Activated naive CD4-positive, alpha-beta T cell treated with anti-CD3 and anti-CD28 coated beads, Interleukin-2, amount 50 U/mL, for 24 hours (primary cell): ENCODE measurements around the gene CMIP.
A peak's percentile ranks its signal among the peaks of the same experiment; 100 is the strongest.
"Not testable (repeated sequence)": the region's sequence is repeated elsewhere in the genome, so short reads cannot be mapped to it uniquely, and the experiment has no call there.

Source experiments
- H3K27ac Mint-ChIP-seq: one replicate; pipeline ENCODE4 v1.8.0; 2021; ENCODE audit warnings: mild to moderate bottlenecking, mixed read lengths
- H3K27me3 Mint-ChIP-seq: one replicate; pipeline ENCODE4 v1.8.0; 2021; ENCODE audit warnings: mixed read lengths
- H3K36me3 Mint-ChIP-seq: one replicate; pipeline ENCODE4 v1.8.0; 2021; ENCODE audit warnings: mixed read lengths
- H3K4me1 Mint-ChIP-seq: one replicate; pipeline ENCODE4 v1.8.0; 2021; ENCODE audit warnings: mixed read lengths
- H3K4me3 Mint-ChIP-seq: one replicate; pipeline ENCODE4 v1.8.0; 2021; ENCODE audit warnings: mild to moderate bottlenecking, mixed read lengths
- H3K9me3 Mint-ChIP-seq: one replicate; pipeline ENCODE4 v1.8.0; 2021; ENCODE audit warnings: mixed read lengths

Gene CMIP

DNA sequence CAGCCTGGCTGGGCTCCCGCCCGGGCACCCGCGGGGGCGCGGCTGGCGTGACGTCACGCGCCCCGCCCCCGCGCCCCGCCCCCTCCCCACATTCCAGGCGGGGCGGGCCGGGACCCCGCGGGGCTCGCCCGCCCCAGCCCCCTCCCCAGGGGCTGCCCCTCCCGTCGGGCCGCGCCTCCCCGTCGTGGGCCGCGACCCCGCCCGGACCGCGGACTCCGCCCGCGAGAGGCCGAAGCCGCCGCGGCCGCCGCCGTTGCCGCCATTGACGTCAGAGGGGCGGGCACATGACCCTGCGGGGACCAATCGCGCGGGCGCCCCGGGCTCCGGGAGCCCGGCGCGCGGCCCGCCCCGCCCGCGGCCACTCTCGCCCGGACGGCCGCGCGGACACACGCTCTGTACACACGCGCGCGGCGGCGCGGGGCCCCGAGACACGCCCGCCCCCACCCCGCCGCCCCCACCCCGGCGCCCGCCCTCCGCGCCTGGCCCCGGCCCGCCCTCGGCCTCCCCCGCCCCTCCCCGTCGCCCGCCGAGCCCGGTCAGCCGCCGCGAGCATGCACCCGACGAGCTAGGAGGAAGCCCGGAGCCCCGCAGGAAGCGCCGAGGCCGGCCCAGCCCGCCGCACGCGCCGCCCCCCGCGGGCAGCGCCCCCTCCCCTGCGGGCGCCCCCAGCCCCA is at the start of gene CMIP:
TSS of gene CMIP (plus strand) at position 361 of the 674 bp plus-strand sequence.
- Mint-ChIP-seq H3K9me3 (no peaks in the 10 kb centered on the region), H3K27ac (peak within 1 kb of the TSS; percentile 87), H3K4me1 (peaks cover 42% of the 10 kb centered on the region), H3K27me3 (no peaks in the 10 kb centered on the region), H3K36me3 (no peaks in the 10 kb centered on the region), H3K4me3 (peak within 1 kb of the TSS; percentile 89)

DNA sequence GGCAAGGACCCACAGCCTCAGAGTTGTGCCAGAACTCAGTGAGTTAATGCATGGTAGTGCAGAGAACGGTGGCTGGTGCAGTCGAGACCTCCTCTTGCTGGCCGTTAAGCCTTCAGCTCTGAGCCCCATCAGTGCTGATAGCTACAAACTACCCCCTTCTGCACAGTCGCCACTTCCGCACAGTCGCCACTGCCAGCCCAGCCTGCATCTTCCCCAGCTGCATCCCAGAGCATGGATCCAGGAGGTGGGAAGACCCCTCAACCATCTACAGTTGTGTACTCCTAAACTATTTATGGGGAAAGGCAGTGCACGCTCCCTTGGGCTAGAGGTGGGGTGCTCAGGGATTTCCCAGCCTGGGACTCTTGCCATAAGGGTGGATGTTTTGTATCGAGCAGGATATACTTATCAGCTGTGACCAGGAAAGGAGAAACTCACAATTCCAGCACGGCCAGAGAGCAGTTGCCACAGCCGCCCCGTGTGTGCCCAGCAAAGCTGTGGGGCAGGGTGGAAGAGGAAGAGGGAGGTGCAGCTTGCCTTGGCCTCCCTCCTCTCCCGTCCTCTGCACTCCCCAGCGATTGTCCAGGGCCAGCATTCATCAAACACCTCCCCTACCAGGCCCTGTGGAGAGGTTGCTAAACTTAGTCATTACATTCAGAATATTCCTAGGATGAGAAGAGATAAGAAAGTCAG is 49.5 kb upstream of the CMIP start:
- Mint-ChIP-seq H3K9me3 (no peaks in the 10 kb centered on the region), H3K4me1 (no peaks in the 10 kb centered on the region), H3K27ac (no peak overlapping the region), H3K4me3 (no peak overlapping the region), H3K36me3 (peaks cover 6% of the 10 kb centered on the region), H3K27me3 (no peaks in the 10 kb centered on the region)

DNA sequence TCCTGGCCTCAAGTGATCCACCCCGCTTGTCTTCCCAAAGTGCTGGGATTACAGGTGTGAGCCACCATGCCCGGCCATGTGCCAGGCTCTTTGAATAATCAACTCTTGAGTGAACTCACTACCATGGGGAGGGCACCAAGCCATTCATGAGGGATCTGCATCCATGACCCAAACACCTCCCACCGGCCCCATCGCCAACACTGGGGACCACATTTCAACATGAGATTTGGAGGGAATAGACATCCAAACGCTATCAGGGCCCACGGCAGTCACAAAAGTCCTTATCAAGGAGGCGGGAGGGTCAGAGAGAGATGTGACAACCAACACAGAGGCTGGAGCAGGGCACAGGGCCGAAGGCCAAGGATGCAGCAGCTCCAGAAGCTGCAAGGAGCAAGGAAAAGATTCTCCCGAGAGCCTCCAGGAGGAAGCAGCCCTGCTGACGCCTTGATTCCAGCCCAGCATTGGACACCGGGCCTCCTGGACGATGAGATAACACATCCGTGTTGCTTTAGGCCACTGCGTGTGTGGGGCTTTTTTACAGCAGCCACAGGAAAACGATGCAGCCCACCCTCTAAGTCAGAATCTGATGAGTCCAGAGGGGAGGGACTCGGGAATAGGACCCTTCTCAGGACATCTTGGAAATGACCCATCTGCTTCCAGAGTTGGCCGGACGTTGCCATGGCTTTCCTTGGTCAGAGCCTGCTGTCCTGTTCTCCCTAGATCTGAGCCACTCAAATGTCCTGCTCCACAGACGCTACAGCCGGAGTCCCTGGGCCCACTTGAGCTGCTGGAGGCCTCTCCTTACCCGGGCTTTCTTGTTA is 47.3 kb upstream of the CMIP start:
- no peaks in the 10 kb centered on the region for H3K9me3 Mint-ChIP-seq
- no peak overlapping the region for H3K4me3 Mint-ChIP-seq
- no peaks in the 10 kb centered on the region for H3K27me3 Mint-ChIP-seq
- H3K36me3 Mint-ChIP-seq, result peaks cover 1% of the 10 kb centered on the region
- no peaks in the 10 kb centered on the region for H3K4me1 Mint-ChIP-seq
- H3K27ac Mint-ChIP-seq, result no peak overlapping the region

DNA sequence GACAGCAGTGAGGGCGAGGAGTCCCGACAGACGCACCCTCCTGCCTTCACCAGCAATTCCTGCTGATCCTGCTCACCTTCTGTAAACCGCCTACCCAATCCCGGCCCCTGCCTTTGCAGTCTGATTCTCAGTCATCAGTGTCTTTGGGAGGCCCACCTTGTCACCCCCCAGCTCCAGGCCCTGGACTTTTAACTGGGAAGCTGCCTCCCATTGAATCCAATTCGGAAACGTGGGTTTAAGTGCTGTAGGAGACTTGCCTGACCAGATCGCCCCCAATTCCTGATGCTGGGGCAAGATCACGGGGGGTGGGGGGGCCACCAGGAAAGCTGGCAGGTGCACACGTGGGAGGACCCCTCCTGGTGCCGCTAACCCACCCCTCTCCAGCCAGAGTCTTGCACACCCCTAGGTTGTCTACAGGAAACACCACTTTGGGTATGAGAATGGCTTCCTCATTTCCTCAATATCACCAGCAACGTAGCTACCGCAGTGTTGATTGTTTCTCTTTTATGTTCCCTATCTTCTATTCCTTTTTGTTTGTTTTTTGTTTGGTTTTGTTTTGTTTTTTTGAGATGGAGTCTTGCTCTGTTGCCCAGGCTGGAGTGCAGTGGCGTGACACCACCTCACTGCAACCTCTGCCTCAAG is 46.6 kb upstream of the CMIP start:
- H3K9me3 Mint-ChIP-seq, result no peaks in the 10 kb centered on the region
- peaks cover 1% of the 10 kb centered on the region for H3K36me3 Mint-ChIP-seq
- no peaks in the 10 kb centered on the region for H3K4me1 Mint-ChIP-seq
- H3K27ac Mint-ChIP-seq, result no peak overlapping the region
- no peak overlapping the region for H3K4me3 Mint-ChIP-seq
- H3K27me3 Mint-ChIP-seq, result no peaks in the 10 kb centered on the region

DNA sequence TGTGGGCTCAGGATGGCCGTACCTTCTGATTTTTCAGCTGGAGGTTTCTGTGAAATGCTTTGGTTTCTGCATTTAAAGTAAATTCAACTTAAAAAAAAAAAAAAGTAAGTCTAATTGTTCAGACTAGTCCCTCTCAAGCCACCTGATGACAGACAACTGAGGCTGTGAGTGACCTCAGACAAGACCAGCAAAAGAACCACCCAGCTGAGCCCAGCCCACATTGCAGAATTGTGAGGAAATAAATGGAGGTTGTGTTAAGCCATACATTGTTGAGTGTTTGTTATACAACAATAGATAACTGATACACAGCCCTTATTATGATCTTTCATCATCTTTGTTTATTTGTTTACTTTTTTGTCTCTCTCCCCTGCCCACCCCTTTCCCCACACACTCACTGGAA is 44.7 kb upstream of the CMIP start:
- Mint-ChIP-seq H3K4me1 (no peaks in the 10 kb centered on the region), H3K36me3 (no peaks in the 10 kb centered on the region), H3K9me3 (no peaks in the 10 kb centered on the region), H3K27ac (no peak overlapping the region), H3K27me3 (no peaks in the 10 kb centered on the region), H3K4me3 (no peak overlapping the region)

DNA sequence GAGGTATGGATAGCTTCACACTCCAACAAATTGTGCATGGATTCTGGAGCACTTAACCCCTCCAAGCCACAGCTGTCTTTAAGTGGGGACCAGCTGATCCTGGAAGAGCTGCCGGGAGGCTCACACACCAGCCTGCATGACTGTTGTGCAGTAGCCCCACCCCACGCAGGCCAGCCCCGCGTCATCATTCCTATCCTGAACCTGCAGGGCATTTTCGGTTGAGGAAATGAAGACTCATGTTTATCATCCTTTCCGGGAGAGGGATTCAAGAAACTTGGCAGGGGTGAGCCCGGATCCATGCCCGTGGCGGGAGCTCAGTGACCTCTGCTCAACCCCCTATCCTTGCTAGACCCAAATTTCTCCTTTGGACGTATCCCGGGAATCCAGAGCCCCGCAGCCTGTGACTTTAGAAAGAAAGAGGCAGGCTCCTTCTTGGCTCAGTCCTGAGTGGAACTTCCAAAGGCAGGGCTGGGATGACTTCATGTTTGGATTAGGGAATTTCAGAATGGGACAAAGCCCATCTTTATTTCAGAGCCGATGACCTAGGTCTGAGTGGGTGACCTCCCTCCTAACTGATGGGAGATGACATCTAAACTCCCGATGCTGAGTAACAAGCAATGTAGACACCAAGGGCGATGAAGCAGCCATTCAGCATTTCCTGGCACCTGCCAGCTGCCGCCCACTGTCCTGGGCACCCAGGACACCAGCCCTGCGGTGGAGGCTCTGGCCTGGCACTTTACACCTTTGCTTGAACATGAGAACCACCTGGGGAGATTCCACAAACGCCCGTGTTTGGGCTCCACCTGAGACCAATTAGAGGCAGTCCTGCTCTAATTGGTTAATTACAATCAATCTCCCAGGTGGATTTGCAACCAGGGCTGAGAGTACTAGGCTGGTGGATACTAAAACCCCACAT is 43.3 kb upstream of the CMIP start:
- no peak overlapping the region for H3K4me3 Mint-ChIP-seq
- no peak overlapping the region for H3K27ac Mint-ChIP-seq
- no peaks in the 10 kb centered on the region for H3K36me3 Mint-ChIP-seq
- no peaks in the 10 kb centered on the region for H3K4me1 Mint-ChIP-seq
- H3K27me3 Mint-ChIP-seq, result no peaks in the 10 kb centered on the region
- no peaks in the 10 kb centered on the region for H3K9me3 Mint-ChIP-seq

DNA sequence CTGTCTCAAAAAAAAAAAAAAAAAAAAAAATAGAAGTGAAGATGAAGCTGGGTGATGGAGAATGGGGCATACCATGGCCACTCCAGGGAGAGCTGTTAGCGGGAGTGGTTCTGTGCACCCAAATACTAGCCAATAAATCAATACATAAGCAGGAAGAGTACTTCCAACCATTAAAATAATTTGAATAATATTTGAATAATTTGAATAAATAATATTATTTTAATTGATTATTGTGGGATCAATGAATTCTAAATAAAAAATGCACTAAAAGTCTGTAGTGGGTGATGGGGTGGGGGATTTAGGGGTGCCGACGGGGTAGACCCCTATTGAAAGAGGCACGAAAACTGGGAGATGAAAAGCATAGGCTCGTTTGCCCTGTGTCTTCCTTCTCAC is 41.4 kb upstream of the CMIP start:
- Mint-ChIP-seq H3K9me3 (no peaks in the 10 kb centered on the region), H3K4me1 (no peaks in the 10 kb centered on the region), H3K36me3 (no peaks in the 10 kb centered on the region), H3K27ac (no peak overlapping the region), H3K4me3 (no peak overlapping the region), H3K27me3 (no peaks in the 10 kb centered on the region)

DNA sequence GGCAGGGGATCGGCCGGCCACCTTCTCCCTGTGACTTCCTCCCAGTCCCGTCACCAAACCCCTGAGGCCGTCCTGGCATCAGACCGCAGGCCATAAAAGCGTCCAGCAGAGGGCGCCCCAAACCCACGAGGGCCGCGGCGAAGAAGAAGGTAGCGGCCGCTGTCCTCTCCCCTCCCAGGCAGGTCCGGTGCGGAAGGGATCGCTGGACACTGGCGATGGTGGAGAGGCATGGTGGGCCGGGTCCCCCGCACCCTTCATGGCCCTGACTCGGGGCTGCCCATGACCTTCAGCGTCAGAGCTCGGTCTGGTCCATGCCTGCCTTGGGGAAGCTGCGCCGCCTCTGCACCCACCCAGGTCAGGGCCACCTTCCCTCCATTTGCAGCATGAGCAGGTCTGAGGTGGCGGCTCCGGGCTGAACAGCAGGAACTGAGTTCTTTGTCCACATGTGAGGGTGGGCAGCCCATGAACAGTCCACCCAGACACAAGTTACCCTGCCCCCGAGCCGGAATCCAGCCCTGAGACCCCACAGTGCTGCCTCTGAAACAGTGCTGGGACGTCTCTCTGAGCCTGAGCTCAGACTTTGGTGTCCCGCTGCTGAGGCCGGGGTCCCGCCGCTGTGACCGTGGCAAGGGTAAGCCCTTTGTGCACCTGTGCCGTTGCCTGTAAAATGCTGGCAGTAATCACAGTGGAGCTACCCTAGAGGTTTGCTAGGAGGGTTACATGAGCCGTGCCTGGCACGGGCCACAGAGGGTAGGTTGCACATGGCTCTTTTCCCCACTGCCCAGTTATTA is 40.8 kb upstream of the CMIP start:
- Mint-ChIP-seq H3K36me3 (no peaks in the 10 kb centered on the region), H3K9me3 (no peaks in the 10 kb centered on the region), H3K4me1 (no peaks in the 10 kb centered on the region), H3K4me3 (no peak overlapping the region), H3K27me3 (no peaks in the 10 kb centered on the region), H3K27ac (no peak overlapping the region)

DNA sequence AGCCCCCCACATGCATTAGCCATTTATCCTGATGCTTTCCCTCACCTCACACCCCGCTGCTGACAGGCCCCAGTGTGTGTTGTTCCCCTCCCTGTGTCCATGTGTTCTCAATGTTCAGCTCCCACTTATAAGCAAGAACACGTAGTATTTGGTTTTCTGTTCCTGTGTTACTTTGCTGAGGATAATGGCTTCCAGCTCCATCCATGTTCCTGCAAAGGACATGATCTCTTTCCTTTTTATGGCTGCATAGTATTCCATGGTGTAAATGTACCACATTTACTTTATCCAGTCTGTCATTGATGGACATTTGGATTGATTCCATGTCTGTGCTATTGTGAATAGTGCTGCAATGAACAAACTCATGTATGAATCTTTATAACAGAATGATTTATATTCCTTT is 39.6 kb upstream of the CMIP start:
- not testable (repeated sequence) for H3K4me3 Mint-ChIP-seq, H3K27ac Mint-ChIP-seq, H3K4me1 Mint-ChIP-seq, H3K9me3 Mint-ChIP-seq, H3K27me3 Mint-ChIP-seq, H3K36me3 Mint-ChIP-seq

DNA sequence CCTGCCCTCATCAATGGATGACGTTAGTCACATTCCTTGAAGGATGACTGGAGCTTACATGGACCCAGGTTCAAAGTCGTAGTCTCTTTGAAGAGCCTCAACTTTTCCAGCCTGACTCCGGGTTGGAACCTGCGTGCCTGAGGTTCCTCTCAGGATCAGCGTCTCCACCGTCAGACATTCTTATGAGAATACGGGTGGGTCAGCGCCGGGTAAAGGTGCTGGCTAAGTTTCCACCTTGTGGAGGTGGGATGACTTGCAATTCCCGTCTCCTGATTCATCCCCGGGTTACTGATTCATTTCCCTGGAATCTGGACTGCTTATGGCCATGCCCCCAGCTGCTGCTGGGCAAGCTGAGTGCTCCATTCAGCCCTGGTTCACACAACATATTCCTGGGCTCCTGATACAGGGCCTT is 38.9 kb upstream of the CMIP start:
- Mint-ChIP-seq H3K27ac (no peak overlapping the region), H3K27me3 (no peaks in the 10 kb centered on the region), H3K4me3 (no peak overlapping the region), H3K4me1 (no peaks in the 10 kb centered on the region), H3K36me3 (no peaks in the 10 kb centered on the region), H3K9me3 (no peaks in the 10 kb centered on the region)

DNA sequence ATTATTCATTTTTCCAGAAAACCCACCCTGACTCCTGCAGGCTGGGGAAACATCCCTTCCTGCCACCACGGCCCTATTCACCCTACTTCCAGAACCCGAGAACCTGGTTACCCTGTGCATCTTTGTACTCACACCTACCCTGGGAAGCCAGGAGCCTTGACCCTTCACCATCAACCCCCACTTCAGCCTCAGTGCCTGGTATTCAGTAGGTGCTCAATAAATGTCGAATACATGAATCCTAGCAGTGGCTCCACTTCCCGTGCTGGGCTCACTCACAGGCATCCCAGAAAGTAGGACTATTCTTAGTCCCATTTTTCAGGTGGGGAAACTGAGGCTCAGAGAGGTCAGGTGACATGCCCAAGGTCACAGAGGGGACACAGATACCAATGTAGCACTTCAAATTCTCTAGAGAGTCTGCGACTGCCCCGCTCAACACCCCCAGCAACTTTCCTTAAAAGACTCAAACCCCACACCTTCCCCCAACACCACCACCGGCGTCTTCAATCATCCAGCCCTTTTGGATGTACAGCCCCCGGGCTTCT is 36.1 kb upstream of the CMIP start:
- Mint-ChIP-seq H3K27ac (no peak overlapping the region), H3K36me3 (no peaks in the 10 kb centered on the region), H3K27me3 (no peaks in the 10 kb centered on the region), H3K4me1 (no peaks in the 10 kb centered on the region), H3K4me3 (no peak overlapping the region), H3K9me3 (no peaks in the 10 kb centered on the region)

DNA sequence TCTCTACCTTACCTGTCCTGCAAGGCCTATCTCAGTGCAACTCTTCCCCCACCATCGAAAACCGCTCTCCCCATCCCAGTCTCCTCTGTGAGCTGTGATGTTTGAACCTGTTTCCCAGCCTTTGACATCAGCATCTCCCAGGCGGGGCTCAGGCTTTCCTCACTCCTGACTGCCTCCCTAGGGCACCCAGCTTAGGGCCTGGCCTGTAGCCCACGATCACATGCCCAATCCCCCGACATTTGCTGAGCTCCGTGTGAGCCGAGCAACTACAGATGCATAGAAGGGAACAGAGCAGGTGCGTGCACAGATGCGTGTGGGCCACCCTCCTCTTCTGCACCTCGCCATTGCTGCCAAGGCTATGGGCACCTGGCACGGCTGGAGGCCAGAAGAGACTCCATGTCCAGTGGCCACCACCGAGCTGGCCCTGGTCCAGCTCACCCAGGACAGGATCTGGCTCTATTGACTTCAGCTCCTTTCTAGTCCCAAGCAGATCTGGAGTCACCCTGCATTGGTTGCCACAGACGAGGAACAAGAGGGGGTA is 35.5 kb upstream of the CMIP start:
- Mint-ChIP-seq H3K27me3 (no peaks in the 10 kb centered on the region), H3K27ac (no peak overlapping the region), H3K36me3 (no peaks in the 10 kb centered on the region), H3K4me3 (no peak overlapping the region), H3K9me3 (no peaks in the 10 kb centered on the region), H3K4me1 (no peaks in the 10 kb centered on the region)

DNA sequence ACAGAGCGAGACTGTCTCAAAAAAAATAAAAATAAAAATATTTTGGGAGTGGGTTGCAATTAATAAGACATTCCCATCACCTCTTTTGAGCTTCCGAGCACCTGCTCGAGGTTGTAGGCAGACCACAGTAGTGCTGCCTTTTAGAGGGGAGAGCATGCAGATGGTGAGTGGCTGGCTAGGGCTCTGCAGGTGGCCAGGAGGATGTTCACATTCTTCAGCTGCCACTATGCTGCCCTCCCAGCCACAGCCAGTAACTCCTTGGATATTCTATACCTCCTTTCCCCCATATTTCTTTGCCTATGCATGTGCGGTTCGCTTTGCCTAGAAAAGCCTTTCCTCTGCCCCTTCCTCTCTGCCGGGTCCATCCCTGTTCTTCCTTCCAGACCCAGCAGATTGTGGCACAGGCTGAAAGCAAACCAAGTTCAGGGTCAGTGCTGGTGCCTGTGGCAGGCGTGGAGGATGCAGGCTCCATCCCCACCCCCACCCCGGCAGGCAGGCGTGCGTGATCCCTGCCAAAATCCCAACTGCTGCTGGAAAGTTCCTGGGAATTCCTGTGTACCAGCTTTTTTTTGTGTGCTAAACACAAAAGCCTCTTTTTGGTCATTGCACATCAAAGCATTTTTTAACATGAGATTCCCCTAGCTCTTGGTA is 33.8 kb upstream of the CMIP start:
- Mint-ChIP-seq H3K4me3 (no peak overlapping the region), H3K27me3 (no peaks in the 10 kb centered on the region), H3K9me3 (no peaks in the 10 kb centered on the region), H3K27ac (no peak overlapping the region), H3K36me3 (no peaks in the 10 kb centered on the region), H3K4me1 (peaks cover 5% of the 10 kb centered on the region)
